ENCODE results near the gene SHISA9. TPM values are rescaled to one million over a fixed set of nuclear protein-coding genes. Genes with fewer than 3 reads are reported as not detected.

SHISA9 gene
- total RNA-seq, 4 donors from 2014 or later = not detected

- ATAC-seq = no peak
- H3K4me1 ChIP-seq = no peaks in the 10 kb centered on the region
- in situ Hi-C loops (cut with MboI; ENCODE audit: low sequenced_read_pairs in 4 of 4) = no loop called here
- TF ChIP-seq POLR2A (IDR thresholded peaks at IDR 0.05) = no peak
- TF ChIP-seq, protein P1, sequence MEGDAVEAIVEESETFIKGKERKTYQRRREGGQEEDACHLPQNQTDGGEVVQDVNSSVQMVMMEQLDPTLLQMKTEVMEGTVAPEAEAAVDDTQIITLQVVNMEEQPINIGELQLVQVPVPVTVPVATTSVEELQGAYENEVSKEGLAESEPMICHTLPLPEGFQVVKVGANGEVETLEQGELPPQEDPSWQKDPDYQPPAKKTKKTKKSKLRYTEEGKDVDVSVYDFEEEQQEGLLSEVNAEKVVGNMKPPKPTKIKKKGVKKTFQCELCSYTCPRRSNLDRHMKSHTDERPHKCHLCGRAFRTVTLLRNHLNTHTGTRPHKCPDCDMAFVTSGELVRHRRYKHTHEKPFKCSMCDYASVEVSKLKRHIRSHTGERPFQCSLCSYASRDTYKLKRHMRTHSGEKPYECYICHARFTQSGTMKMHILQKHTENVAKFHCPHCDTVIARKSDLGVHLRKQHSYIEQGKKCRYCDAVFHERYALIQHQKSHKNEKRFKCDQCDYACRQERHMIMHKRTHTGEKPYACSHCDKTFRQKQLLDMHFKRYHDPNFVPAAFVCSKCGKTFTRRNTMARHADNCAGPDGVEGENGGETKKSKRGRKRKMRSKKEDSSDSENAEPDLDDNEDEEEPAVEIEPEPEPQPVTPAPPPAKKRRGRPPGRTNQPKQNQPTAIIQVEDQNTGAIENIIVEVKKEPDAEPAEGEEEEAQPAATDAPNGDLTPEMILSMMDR (IDR thresholded peaks at IDR 0.05 in 4 of 5, conservative IDR thresholded peaks at IDR 0.05 in 1 of 5) = no peak
- DNase-seq = no peak
- H3K36me3 ChIP-seq = no peaks in the 10 kb centered on the region
- intact Hi-C loops (cut with DNase I; ENCODE audit: low total_unique reads) = no loop called here
- H3K27me3 ChIP-seq = no peaks in the 10 kb centered on the region
- H3K4me3 ChIP-seq = no peak overlapping the region
- no peak overlapping the region for H3K27ac ChIP-seq
- H3K9me3 ChIP-seq = no peaks in the 10 kb centered on the region
Observed at GRCh38 chr16:13118091-13118490, 216.7 kb downstream of the SHISA9 start.

GRCh38 chr16:13120091-13120490 is 218.7 kb downstream of the SHISA9 start:
- in situ Hi-C loops (cut with MboI; ENCODE audit: low sequenced_read_pairs in 4 of 4) = no loop called here

GRCh38 chr16:13120557-13120956 is 219.2 kb downstream of the SHISA9 start:
- H3K36me3 ChIP-seq = no peaks in the 10 kb centered on the region
- H3K27me3 ChIP-seq = no peaks in the 10 kb centered on the region
- DNase-seq (no peak), ATAC-seq (no peak)
- in situ Hi-C loops (cut with MboI; ENCODE audit: low sequenced_read_pairs in 4 of 4) (no loop called here), intact Hi-C loops (cut with DNase I; ENCODE audit: low total_unique reads) (no loop called here)
- H3K9me3 ChIP-seq = no peaks in the 10 kb centered on the region
- TF ChIP-seq, protein P1 (IDR thresholded peaks at IDR 0.05 in 4 of 5, conservative IDR thresholded peaks at IDR 0.05 in 1 of 5) = no peak
- no peak for TF ChIP-seq POLR2A (IDR thresholded peaks at IDR 0.05)
- no peaks in the 10 kb centered on the region for H3K4me1 ChIP-seq
- H3K4me3 ChIP-seq = no peak overlapping the region
- H3K27ac ChIP-seq = no peak overlapping the region

More at GRCh38 chr16:13120091-13120490, 218.7 kb downstream of the SHISA9 start:
- DNase-seq (no peak), ATAC-seq (no peak)
- Histone ChIP-seq H3K27ac (no peak overlapping the region), H3K9me3 (no peaks in the 10 kb centered on the region), H3K27me3 (no peaks in the 10 kb centered on the region), H3K36me3 (no peaks in the 10 kb centered on the region), H3K4me1 (no peaks in the 10 kb centered on the region), H3K4me3 (no peak overlapping the region)
- intact Hi-C loops (cut with DNase I; ENCODE audit: low total_unique reads) = no loop called here
- no peak for TF ChIP-seq POLR2A (IDR thresholded peaks at IDR 0.05)
- TF ChIP-seq, protein P1 (IDR thresholded peaks at IDR 0.05 in 4 of 5, conservative IDR thresholded peaks at IDR 0.05 in 1 of 5) = no peak

DNA sequence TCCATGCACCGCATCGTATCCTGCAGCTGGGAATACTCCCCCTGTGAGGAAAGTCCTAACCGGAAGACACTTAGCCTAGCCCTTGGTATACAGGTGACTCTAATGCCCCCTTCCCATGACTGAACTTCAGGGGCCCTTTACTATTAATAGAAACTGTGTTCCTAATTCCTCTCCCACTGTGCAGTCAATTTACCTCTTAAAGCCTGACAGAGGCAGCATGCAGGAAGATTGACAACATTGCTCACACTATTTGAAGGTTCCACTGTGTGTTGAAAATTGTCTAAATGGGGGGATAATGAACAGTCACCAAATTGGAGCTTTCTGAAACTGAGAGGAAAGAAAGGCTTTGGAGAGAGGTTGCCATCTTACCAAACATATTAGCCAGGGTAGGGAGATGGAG is 222.6 kb downstream of the SHISA9 start:
- Histone ChIP-seq H3K4me1 (no peaks in the 10 kb centered on the region), H3K27me3 (no peaks in the 10 kb centered on the region), H3K36me3 (no peaks in the 10 kb centered on the region), H3K9me3 (no peaks in the 10 kb centered on the region), H3K4me3 (no peak overlapping the region), H3K27ac (no peak overlapping the region)
- ATAC-seq (no peak), DNase-seq (no peak)
- in situ Hi-C loops (cut with MboI; ENCODE audit: low sequenced_read_pairs in 4 of 4) (no loop called here), intact Hi-C loops (cut with DNase I; ENCODE audit: low total_unique reads) (no loop called here)
- TF ChIP-seq, protein P1 (IDR thresholded peaks at IDR 0.05 in 4 of 5, conservative IDR thresholded peaks at IDR 0.05 in 1 of 5) = no peak
- TF ChIP-seq POLR2A (IDR thresholded peaks at IDR 0.05) = no peak

DNA sequence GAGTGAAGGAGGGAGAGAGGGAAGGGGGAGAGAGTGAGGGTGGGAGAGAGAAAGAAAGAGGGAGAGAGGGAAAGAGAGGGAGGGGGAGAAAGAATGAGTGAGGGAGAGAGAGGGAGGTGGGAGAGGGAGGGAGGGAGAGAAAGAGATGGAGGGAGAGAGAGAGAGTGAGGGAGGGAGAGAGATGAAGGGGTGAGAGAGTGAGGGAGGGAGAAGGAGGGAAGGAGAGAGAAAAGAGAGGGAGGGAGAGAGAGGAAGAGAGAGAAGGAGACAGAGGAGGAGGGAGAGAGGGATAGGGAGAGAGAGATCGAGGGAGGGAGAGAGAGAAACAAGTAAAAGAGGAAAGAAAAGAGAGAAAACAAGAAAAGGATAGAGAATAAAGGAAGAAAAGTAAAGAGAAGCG is 225.7 kb downstream of the SHISA9 start:
- in situ Hi-C loops (cut with MboI; ENCODE audit: low sequenced_read_pairs in 4 of 4) (loop anchor here in 1 of 4 donors (25.0 kb wide), 1 partner anchor 90 kb away; no protein-coding TSS in a partner anchor), intact Hi-C loops (cut with DNase I; ENCODE audit: low total_unique reads) (no loop called here)
- no peaks in the 10 kb centered on the region for H3K36me3 ChIP-seq
- no peaks in the 10 kb centered on the region for H3K9me3 ChIP-seq
- ATAC-seq (no peak), DNase-seq (no peak)
- TF ChIP-seq POLR2A (IDR thresholded peaks at IDR 0.05) = no peak
- TF ChIP-seq, protein P1 (IDR thresholded peaks at IDR 0.05 in 4 of 5, conservative IDR thresholded peaks at IDR 0.05 in 1 of 5) = no peak
- H3K27me3 ChIP-seq = no peaks in the 10 kb centered on the region
- no peak overlapping the region for H3K4me3 ChIP-seq
- no peak overlapping the region for H3K27ac ChIP-seq
- H3K4me1 ChIP-seq = no peaks in the 10 kb centered on the region
